MM.1S (cell line): ENCODE data around the gene KAT5.

ENCODE experiments used
- DNase-seq: peaks from one replicate; pipeline ENCODE4 v3.0.0-alpha.2; 2015
- H2AFZ ChIP-seq: fragments of 300-600 bp; sonication (generic); 2 replicates; pipeline ENCODE4 v1.6.0; 2016; ENCODE audit warnings: antibody characterized with exemption, low read length
- H3F3A ChIP-seq: fragments of 300-600 bp; sonication (generic); 2 replicates; pipeline ENCODE4 v1.6.1; 2016; ENCODE audit warnings: mild to moderate bottlenecking, antibody characterized with exemption, low read length, moderate library complexity, mixed read lengths; ENCODE audit not compliant: insufficient read depth
- H3K27ac ChIP-seq: fragments of 300-600 bp; sonication (generic); 2 replicates; pipeline ENCODE4 v1.5.1; 2016; ENCODE audit warnings: mild to moderate bottlenecking, low read length
- H3K27me3 ChIP-seq: fragments of 300-600 bp; sonication (generic); replicated peaks from 2 replicates; pipeline ENCODE4 v1.6.0; 2016; ENCODE audit warnings: low read length; ENCODE audit not compliant: insufficient read depth
- H3K36me3 ChIP-seq: fragments of 300-600 bp; sonication (generic); replicated peaks from 2 replicates; pipeline ENCODE4 v1.6.1; 2016; ENCODE audit warnings: mild to moderate bottlenecking, low read length, mixed read lengths; ENCODE audit not compliant: insufficient read depth
- H3K4me1 ChIP-seq: fragments of 300-600 bp; sonication (generic); 2 replicates; pipeline ENCODE4 v1.6.1; 2016; ENCODE audit warnings: low read length, mixed read lengths
- H3K4me2 ChIP-seq: fragments of 300-600 bp; sonication (generic); 2 replicates; pipeline ENCODE4 v1.6.0; 2016; ENCODE audit warnings: low read depth, low read length
- H3K4me3 ChIP-seq: fragments of 300-600 bp; sonication (generic); 2 replicates; pipeline ENCODE4 v1.5.1; 2016; ENCODE audit warnings: low read length, mixed read lengths
- H3K79me2 ChIP-seq: fragments of 300-600 bp; sonication (generic); 2 replicates; pipeline ENCODE4 v1.6.1; 2016; ENCODE audit warnings: mixed run types, low read length, mixed read lengths
- H3K9ac ChIP-seq: fragments of 300-600 bp; sonication (generic); 2 replicates; pipeline ENCODE4 v1.6.1; 2016; ENCODE audit warnings: low read length, mixed read lengths
- H3K9me2 ChIP-seq: fragments of 300-600 bp; sonication (generic); replicated peaks from 2 replicates; pipeline ENCODE4 v1.6.1; 2016; ENCODE audit warnings: mild to moderate bottlenecking, low read length, mixed read lengths; ENCODE audit not compliant: insufficient read depth
- H3K9me3 ChIP-seq: fragments of 300-600 bp; sonication (generic); replicated peaks from 2 replicates; pipeline ENCODE4 v1.6.1; 2016; ENCODE audit warnings: mild to moderate bottlenecking, low read length, mixed read lengths; ENCODE audit not compliant: insufficient read depth
- H4K20me1 ChIP-seq: fragments of 300-600 bp; sonication (generic); 2 replicates; pipeline ENCODE4 v1.6.1; 2016; ENCODE audit warnings: mild to moderate bottlenecking, low read length, moderate library complexity, mixed read lengths; ENCODE audit not compliant: insufficient read depth
- CTCF ChIP-seq: fragments of 300-600 bp; sonication (generic); IDR thresholded peaks from 2 replicates; pipeline ENCODE4 v1.5.1; 2016; ENCODE audit warnings: antibody characterized with exemption, low read length, mixed read lengths
- EZH2 ChIP-seq: fragments of 300-600 bp; sonication (generic); optimal IDR thresholded peaks from 2 replicates; pipeline ENCODE3; 2017; ENCODE audit warnings: low read depth, mild to moderate bottlenecking, antibody characterized with exemption, low read length, mixed read lengths
- EZH2phosphoT487 ChIP-seq: fragments of 300-600 bp; sonication (generic); IDR thresholded peaks from 2 replicates; pipeline ENCODE4 v1.6.1; 2018; ENCODE audit warnings: antibody characterized with exemption, low read length

KAT5 gene

GRCh38 chr11:65711785-65712632 lies at the start of gene KAT5:
Gene KAT5, plus strand, starts transcription at chr11:65712252. Its CDS starts 16 bp downstream, at chr11:65712268.
- Histone ChIP-seq H3K4me3 (peak within 1 kb of the TSS; percentile 68), H3K9me2 (no peaks in the 10 kb centered on the region), H3K9me3 (no peaks in the 10 kb centered on the region), H3K4me1 (no peaks in the 10 kb centered on the region), H3K79me2 (peaks cover 37% of the 10 kb centered on the region), H3K4me2 (peak within 1 kb of the TSS; percentile 81), H3K9ac (peak within 1 kb of the TSS; percentile 95), H3K27ac (peak within 1 kb of the TSS; percentile 80), H3F3A (peaks cover 3% of the 10 kb centered on the region), H2AFZ (peak within 1 kb of the TSS; percentile 73), H4K20me1 (no peaks in the 10 kb centered on the region), H3K36me3 (peaks cover 17% of the 10 kb centered on the region; the same call in 1 of the 2 replicates), H3K27me3 (no peaks in the 10 kb centered on the region)
- TF ChIP-seq EZH2 (no peak), CTCF (peak; percentile 96), EZH2phosphoT487 (no peak)
- peak; percentile 99 for DNase-seq

GRCh38 chr11:65662799-65663638 lies 49.0 kb upstream of the KAT5 start, which contains the start of gene RELA:
Gene RELA, minus strand, starts transcription at chr11:65662916. Its CDS starts 84 bp downstream, at chr11:65662832.
- Histone ChIP-seq H3F3A (peaks cover 13% of the 10 kb centered on the region), H3K4me2 (peak within 1 kb of the TSS; percentile 99), H3K9ac (peak within 1 kb of the TSS; percentile 91), H2AFZ (peak within 1 kb of the TSS; percentile 84), H3K27ac (peak within 1 kb of the TSS; percentile 77), H3K4me3 (peak within 1 kb of the TSS; percentile 100), H3K4me1 (peaks cover 9% of the 10 kb centered on the region; the same call in 1 of the 2 replicates), H4K20me1 (no peaks in the 10 kb centered on the region), H3K36me3 (0 out of 2 replicates have a peak, but pooled peaks cover 5% of the 10 kb centered on the region), H3K79me2 (peaks cover 40% of the 10 kb centered on the region), H3K9me2 (no peaks in the 10 kb centered on the region), H3K27me3 (no peaks in the 10 kb centered on the region), H3K9me3 (no peaks in the 10 kb centered on the region)
- TF ChIP-seq EZH2 (no peak), EZH2phosphoT487 (no peak)
- peak; percentile 92 for DNase-seq

- Histone ChIP-seq H3K27ac (peak overlapping the region; percentile 77), H3K4me1 (peaks cover 9% of the 10 kb centered on the region; the same call in 1 of the 2 replicates), H2AFZ (peak overlapping the region; percentile 84)
Observed at GRCh38 chr11:65663639-65664200, 48.3 kb upstream of the KAT5 start.

More at GRCh38 chr11:65663639-65664200, 48.3 kb upstream of the KAT5 start:
- H3K36me3 ChIP-seq = 0 out of 2 replicates have a peak, but pooled peaks cover 5% of the 10 kb centered on the region
- no peaks in the 10 kb centered on the region for H3K9me3 ChIP-seq
- DNase-seq = no peak
- H3K4me2 ChIP-seq = peak overlapping the region; percentile 92
- H3K27me3 ChIP-seq = no peaks in the 10 kb centered on the region
- no peaks in the 10 kb centered on the region for H4K20me1 ChIP-seq
- H3K79me2 ChIP-seq = peaks cover 37% of the 10 kb centered on the region
- peak overlapping the region; percentile 77 for H3K9ac ChIP-seq
- TF ChIP-seq EZH2phosphoT487 = no peak
- H3K4me3 ChIP-seq = peak overlapping the region; percentile 89
- no peaks in the 10 kb centered on the region for H3K9me2 ChIP-seq
- H3F3A ChIP-seq = peaks cover 13% of the 10 kb centered on the region
